ENCODE results near the gene TUBB4B.
"Not testable (repeated sequence)": the region's sequence is repeated elsewhere in the genome, so short reads cannot be mapped to it uniquely, and the experiment has no call there.

DNA sequence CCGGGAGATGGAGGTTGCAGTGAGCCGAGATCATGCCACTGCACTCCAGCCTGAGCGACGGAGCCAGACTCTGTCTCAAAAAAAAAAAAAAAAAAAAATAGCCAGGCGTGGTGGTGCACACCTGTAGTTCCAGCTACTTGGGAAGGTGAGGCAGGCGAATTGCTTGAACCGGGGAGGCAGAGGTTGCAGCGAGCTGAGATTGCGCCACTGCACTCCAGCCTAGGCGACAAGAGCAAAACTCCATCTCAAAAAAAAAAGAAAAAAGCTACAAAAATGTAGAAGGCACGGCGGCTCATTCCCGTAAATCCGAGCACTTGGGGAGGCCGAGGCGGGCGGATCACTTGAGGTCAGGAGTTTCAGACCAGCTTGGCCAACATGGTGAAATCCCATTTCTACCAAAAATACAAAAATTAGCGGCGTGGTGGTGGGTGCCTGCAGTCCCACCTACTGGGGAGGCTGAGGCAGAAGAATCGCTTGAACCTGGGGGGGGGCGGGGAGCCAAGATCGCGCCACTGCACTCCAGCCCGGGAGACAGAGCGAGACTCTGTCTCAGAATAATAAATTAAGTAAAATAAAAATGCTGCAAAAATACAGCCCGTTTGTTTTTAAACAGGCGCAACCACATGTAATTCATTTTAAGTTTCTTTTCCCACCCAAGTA lies 1.4 kb upstream of the TUBB4B start:
- TF ChIP-seq, protein P1, sequence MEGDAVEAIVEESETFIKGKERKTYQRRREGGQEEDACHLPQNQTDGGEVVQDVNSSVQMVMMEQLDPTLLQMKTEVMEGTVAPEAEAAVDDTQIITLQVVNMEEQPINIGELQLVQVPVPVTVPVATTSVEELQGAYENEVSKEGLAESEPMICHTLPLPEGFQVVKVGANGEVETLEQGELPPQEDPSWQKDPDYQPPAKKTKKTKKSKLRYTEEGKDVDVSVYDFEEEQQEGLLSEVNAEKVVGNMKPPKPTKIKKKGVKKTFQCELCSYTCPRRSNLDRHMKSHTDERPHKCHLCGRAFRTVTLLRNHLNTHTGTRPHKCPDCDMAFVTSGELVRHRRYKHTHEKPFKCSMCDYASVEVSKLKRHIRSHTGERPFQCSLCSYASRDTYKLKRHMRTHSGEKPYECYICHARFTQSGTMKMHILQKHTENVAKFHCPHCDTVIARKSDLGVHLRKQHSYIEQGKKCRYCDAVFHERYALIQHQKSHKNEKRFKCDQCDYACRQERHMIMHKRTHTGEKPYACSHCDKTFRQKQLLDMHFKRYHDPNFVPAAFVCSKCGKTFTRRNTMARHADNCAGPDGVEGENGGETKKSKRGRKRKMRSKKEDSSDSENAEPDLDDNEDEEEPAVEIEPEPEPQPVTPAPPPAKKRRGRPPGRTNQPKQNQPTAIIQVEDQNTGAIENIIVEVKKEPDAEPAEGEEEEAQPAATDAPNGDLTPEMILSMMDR (IDR thresholded peaks at IDR 0.05) = not testable (repeated sequence)
- not testable (repeated sequence) for TF ChIP-seq POLR2A (IDR thresholded peaks at IDR 0.05)
